Activated CD4-positive, alpha-beta T cell treated with anti-CD3 and anti-CD28 coated beads, Interleukin-2, Interleukin-6, amounts not matched to agents 100 ng/mL and 50 ng/mL, durations not matched to agents 16 hours and 8 hours (primary cell): ENCODE results near the gene TNFSF13.

Source experiments
- DNase-seq: peaks from one replicate; pipeline ENCODE4 v3.0.0-alpha.2; 2020

Gene TNFSF13

GRCh38 chr17:7553356-7553755 lies 5.2 kb upstream of the TNFSF13 start:
- DNase-seq = no peak

- no peak for DNase-seq
Measured at GRCh38 chr17:7555320-7555948, 3.1 kb upstream of the TNFSF13 start.

GRCh38 chr17:7556627-7557026 lies 1.9 kb upstream of the TNFSF13 start:
- no peak for DNase-seq

- no peak for DNase-seq
Measured at GRCh38 chr17:7557147-7557764, 1.3 kb upstream of the TNFSF13 start.

GRCh38 chr17:7557775-7558543 lies 591 bp upstream of the TNFSF13 start:
- no peak for DNase-seq

- no peak for DNase-seq
Measured at GRCh38 chr17:7559320-7560171, 996 bp downstream of the TNFSF13 start.

GRCh38 chr17:7560172-7561027 lies 1.9 kb downstream of the TNFSF13 start:
- peak; percentile 71 for DNase-seq

- peak; percentile 91 for DNase-seq
Measured at GRCh38 chr17:7561028-7561575, 2.6 kb downstream of the TNFSF13 start.

- DNase-seq = peak; percentile 94
Measured at GRCh38 chr17:7561589-7562207, 3.1 kb downstream of the TNFSF13 start, which contains the start of gene SENP3. TSS of gene SENP3 (plus strand) at chr17:7561919. CDS start at chr17:7563077, 1,158 bp downstream.

- DNase-seq = no peak
Measured at GRCh38 chr17:7562208-7562605, 3.7 kb downstream of the TNFSF13 start.

- no peak for DNase-seq
Measured at GRCh38 chr17:7563115-7563869, 4.7 kb downstream of the TNFSF13 start.

- DNase-seq = no peak
Measured at GRCh38 chr17:7569571-7569970, 11.0 kb downstream of the TNFSF13 start.

GRCh38 chr17:7570351-7570750 lies 11.8 kb downstream of the TNFSF13 start:
- DNase-seq = no peak

GRCh38 chr17:7572338-7572587 lies 13.7 kb downstream of the TNFSF13 start:
- no peak for DNase-seq

GRCh38 chr17:7572588-7573323 lies 14.2 kb downstream of the TNFSF13 start:
- peak; percentile 100 for DNase-seq

- DNase-seq = peak; percentile 95
Measured at GRCh38 chr17:7573324-7574080, 15.0 kb downstream of the TNFSF13 start.

- no peak for DNase-seq
Measured at GRCh38 chr17:7574176-7574953, 15.8 kb downstream of the TNFSF13 start.

- DNase-seq = no peak
Measured at GRCh38 chr17:7575481-7575883, 16.9 kb downstream of the TNFSF13 start.
